Thyroid gland (tissue), 4 donors: ENCODE data around the gene KLHDC4.

Experiments
- POLR2A ChIP-seq, 2 donors: fragments of 450-650 bp; IDR thresholded peaks; one replicate each; pipeline ENCODE4 v1.6.1; 2017; ENCODE audit warnings: antibody characterized with exemption in 2 of 2, mild to moderate bottlenecking in 2 of 2, moderate library complexity in 1 of 2
- TF ChIP-seq, protein P1 (sequence below), 6 experiments: fragments of 200-600 bp in 3 of 6; fragments of 450-650 bp in 3 of 6; sonication (generic) in 3 of 6; IDR thresholded peaks; one replicate each; pipeline ENCODE4 v1.5.1; 2016 to 2019; ENCODE audit warnings: antibody characterized with exemption in 6 of 6, mild to moderate bottlenecking in 2 of 6, inconsistent platforms in 1 of 6, moderate library complexity in 1 of 6

- TF ChIP-seq POLR2A (IDR thresholded peaks at IDR 0.05), result no peak
- TF ChIP-seq, protein P1, sequence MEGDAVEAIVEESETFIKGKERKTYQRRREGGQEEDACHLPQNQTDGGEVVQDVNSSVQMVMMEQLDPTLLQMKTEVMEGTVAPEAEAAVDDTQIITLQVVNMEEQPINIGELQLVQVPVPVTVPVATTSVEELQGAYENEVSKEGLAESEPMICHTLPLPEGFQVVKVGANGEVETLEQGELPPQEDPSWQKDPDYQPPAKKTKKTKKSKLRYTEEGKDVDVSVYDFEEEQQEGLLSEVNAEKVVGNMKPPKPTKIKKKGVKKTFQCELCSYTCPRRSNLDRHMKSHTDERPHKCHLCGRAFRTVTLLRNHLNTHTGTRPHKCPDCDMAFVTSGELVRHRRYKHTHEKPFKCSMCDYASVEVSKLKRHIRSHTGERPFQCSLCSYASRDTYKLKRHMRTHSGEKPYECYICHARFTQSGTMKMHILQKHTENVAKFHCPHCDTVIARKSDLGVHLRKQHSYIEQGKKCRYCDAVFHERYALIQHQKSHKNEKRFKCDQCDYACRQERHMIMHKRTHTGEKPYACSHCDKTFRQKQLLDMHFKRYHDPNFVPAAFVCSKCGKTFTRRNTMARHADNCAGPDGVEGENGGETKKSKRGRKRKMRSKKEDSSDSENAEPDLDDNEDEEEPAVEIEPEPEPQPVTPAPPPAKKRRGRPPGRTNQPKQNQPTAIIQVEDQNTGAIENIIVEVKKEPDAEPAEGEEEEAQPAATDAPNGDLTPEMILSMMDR (IDR thresholded peaks at IDR 0.05), result no peak
Measured at GRCh38 chr16:87725596-87726235, 40.1 kb downstream of the KLHDC4 start.
